ENCODE results near the gene NCL. TPM values are rescaled to one million over a fixed set of nuclear protein-coding genes. Genes with fewer than 3 reads are reported as not detected.

NCL gene
- total and polyA plus RNA-seq, 2 of the 13 experiments (the other 11 are each of a cell fraction or from before 2014, with no cell fraction given): 105 to 779 TPM

GRCh38 chr2:231418820-231419640 lies 45.3 kb downstream of the NCL start (continued):
- TF ChIP-seq SNAPC4 (CRISPR knock-in tag; IDR thresholded peaks at IDR 0.05) (no peak), ZNF737 (CRISPR knock-in tag; IDR thresholded peaks at IDR 0.05; ENCODE audit: borderline replicate concordance) (no peak), SKIL (CRISPR knock-in tag; IDR thresholded peaks at IDR 0.05; ENCODE audit: borderline replicate concordance) (no peak), NFIB (CRISPR knock-in tag; IDR thresholded peaks at IDR 0.05; ENCODE audit: borderline replicate concordance) (no peak), SIX1 (CRISPR knock-in tag; IDR thresholded peaks at IDR 0.05; ENCODE audit: borderline replicate concordance) (no peak), ZMYM2 (CRISPR knock-in tag; IDR thresholded peaks at IDR 0.05) (no peak), SAFB2 (CRISPR knock-in tag; IDR thresholded peaks at IDR 0.05; ENCODE audit: borderline replicate concordance, low read depth) (no peak), PHF8 (CRISPR knock-in tag; IDR thresholded peaks at IDR 0.05) (peak; percentile 23; the same call in 1 of the 2 replicates), CHCHD3 (CRISPR knock-in tag; IDR thresholded peaks at IDR 0.05) (no peak), MAFF (IDR thresholded peaks at IDR 0.05; ENCODE audit: low read depth, low read length) (no peak), HMG20A (CRISPR knock-in tag; IDR thresholded peaks at IDR 0.05; ENCODE audit: borderline replicate concordance) (no peak)
- TF ChIP-seq, protein P1, sequence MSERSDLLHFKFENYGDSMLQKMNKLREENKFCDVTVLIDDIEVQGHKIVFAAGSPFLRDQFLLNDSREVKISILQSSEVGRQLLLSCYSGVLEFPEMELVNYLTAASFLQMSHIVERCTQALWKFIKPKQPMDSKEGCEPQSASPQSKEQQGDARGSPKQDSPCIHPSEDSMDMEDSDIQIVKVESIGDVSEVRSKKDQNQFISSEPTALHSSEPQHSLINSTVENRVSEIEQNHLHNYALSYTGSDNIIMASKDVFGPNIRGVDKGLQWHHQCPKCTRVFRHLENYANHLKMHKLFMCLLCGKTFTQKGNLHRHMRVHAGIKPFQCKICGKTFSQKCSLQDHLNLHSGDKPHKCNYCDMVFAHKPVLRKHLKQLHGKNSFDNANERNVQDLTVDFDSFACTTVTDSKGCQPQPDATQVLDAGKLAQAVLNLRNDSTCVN (CRISPR knock-in tag; IDR thresholded peaks at IDR 0.05; ENCODE audit: borderline replicate concordance): no peak

Data from HepG2 (cell line).